B cell (primary cell): ENCODE results near the gene SUMO3.

ENCODE experiments used
- EZH2 ChIP-seq: IDR thresholded peaks from 2 replicates; pipeline ENCODE4 v1.6.1; 2012; ENCODE audit warnings: borderline replicate concordance, low read depth, mild to moderate bottlenecking, moderate library complexity, low read length; ENCODE audit not compliant: insufficient read depth, poor library complexity, severe bottlenecking
- TF ChIP-seq, protein P1 (sequence below): fragments of 200-600 bp; IDR thresholded peaks from one replicate; pipeline ENCODE4 v1.8.0; 2022; ENCODE audit warnings: antibody characterized with exemption, mild to moderate bottlenecking

- TF ChIP-seq, protein P1, sequence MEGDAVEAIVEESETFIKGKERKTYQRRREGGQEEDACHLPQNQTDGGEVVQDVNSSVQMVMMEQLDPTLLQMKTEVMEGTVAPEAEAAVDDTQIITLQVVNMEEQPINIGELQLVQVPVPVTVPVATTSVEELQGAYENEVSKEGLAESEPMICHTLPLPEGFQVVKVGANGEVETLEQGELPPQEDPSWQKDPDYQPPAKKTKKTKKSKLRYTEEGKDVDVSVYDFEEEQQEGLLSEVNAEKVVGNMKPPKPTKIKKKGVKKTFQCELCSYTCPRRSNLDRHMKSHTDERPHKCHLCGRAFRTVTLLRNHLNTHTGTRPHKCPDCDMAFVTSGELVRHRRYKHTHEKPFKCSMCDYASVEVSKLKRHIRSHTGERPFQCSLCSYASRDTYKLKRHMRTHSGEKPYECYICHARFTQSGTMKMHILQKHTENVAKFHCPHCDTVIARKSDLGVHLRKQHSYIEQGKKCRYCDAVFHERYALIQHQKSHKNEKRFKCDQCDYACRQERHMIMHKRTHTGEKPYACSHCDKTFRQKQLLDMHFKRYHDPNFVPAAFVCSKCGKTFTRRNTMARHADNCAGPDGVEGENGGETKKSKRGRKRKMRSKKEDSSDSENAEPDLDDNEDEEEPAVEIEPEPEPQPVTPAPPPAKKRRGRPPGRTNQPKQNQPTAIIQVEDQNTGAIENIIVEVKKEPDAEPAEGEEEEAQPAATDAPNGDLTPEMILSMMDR, result no peak
- no peak for TF ChIP-seq EZH2
These were observed 5.2 kb downstream of the SUMO3 start for GRCh38 chr21:44812640-44813039.
